NCI-H2196 treated with DMSO at 0.1 percent for 48 hours (cell line): ENCODE results near the gene EEFSEC.

Experiments used
- DNase-seq: peaks from one replicate; lab custom pipeline; 2025; ENCODE audit not compliant: unreplicated experiment; lab: John Stamatoyannopoulos, UW

Gene EEFSEC

GRCh38 chr3:128329491-128330213 lies 176.4 kb downstream of the EEFSEC start:
- no peak for DNase-seq

GRCh38 chr3:128330214-128330842 lies 177.0 kb downstream of the EEFSEC start:
- DNase-seq, result no peak

- no peak for DNase-seq
These were observed 180.9 kb downstream of the EEFSEC start for GRCh38 chr3:128334086-128334645.

- DNase-seq, result no peak
These were observed 181.5 kb downstream of the EEFSEC start for GRCh38 chr3:128334766-128335165.

GRCh38 chr3:128335621-128336296 lies 182.5 kb downstream of the EEFSEC start:
- DNase-seq, result no peak

- no peak for DNase-seq
These were observed 183.3 kb downstream of the EEFSEC start for GRCh38 chr3:128336337-128337156.

- no peak for DNase-seq
These were observed 184.0 kb downstream of the EEFSEC start for GRCh38 chr3:128337305-128337704.

GRCh38 chr3:128338536-128339330 lies 185.5 kb downstream of the EEFSEC start:
- peak; percentile 52 for DNase-seq

GRCh38 chr3:128339491-128340012 lies 186.3 kb downstream of the EEFSEC start:
- no peak for DNase-seq

- no peak for DNase-seq
These were observed 187.1 kb downstream of the EEFSEC start for GRCh38 chr3:128340198-128340903.

- DNase-seq, result no peak
These were observed 187.7 kb downstream of the EEFSEC start for GRCh38 chr3:128340904-128341555.

- no peak for DNase-seq
These were observed 188.5 kb downstream of the EEFSEC start for GRCh38 chr3:128341659-128342395.

- no peak for DNase-seq
These were observed 189.5 kb downstream of the EEFSEC start for GRCh38 chr3:128342701-128343180.

GRCh38 chr3:128343287-128344051 lies 190.2 kb downstream of the EEFSEC start:
- DNase-seq, result no peak

- DNase-seq, result no peak
These were observed 190.9 kb downstream of the EEFSEC start for GRCh38 chr3:128344052-128344735.

- no peak for DNase-seq
These were observed 191.9 kb downstream of the EEFSEC start for GRCh38 chr3:128345196-128345595.

- DNase-seq, result no peak
These were observed 193.3 kb downstream of the EEFSEC start for GRCh38 chr3:128346562-128346961.
